ENCODE results near the gene ARFGAP3. TPM values are rescaled to one million over a fixed set of nuclear protein-coding genes. Genes with fewer than 3 reads are reported as not detected.

ARFGAP3 gene
- total RNA-seq, 1 donor from 2014 or later: 53.7 TPM

GRCh38 chr22:42799461-42800405 is 57.3 kb downstream of the ARFGAP3 start:
- no peak for ATAC-seq
- intact Hi-C loops (cut with DNase I): no loop called here
- no peak overlapping the region for H3K27ac ChIP-seq
- TF ChIP-seq, protein P1, sequence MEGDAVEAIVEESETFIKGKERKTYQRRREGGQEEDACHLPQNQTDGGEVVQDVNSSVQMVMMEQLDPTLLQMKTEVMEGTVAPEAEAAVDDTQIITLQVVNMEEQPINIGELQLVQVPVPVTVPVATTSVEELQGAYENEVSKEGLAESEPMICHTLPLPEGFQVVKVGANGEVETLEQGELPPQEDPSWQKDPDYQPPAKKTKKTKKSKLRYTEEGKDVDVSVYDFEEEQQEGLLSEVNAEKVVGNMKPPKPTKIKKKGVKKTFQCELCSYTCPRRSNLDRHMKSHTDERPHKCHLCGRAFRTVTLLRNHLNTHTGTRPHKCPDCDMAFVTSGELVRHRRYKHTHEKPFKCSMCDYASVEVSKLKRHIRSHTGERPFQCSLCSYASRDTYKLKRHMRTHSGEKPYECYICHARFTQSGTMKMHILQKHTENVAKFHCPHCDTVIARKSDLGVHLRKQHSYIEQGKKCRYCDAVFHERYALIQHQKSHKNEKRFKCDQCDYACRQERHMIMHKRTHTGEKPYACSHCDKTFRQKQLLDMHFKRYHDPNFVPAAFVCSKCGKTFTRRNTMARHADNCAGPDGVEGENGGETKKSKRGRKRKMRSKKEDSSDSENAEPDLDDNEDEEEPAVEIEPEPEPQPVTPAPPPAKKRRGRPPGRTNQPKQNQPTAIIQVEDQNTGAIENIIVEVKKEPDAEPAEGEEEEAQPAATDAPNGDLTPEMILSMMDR (IDR thresholded peaks at IDR 0.05): no peak
- no peak for DNase-seq
- no peaks in the 10 kb centered on the region for H3K9me3 ChIP-seq
- H3K27me3 ChIP-seq: no peaks in the 10 kb centered on the region
- no peak overlapping the region for H3K4me3 ChIP-seq
- H3K36me3 ChIP-seq: peaks cover 68% of the 10 kb centered on the region
- H3K4me1 ChIP-seq: peaks cover 18% of the 10 kb centered on the region

DNA sequence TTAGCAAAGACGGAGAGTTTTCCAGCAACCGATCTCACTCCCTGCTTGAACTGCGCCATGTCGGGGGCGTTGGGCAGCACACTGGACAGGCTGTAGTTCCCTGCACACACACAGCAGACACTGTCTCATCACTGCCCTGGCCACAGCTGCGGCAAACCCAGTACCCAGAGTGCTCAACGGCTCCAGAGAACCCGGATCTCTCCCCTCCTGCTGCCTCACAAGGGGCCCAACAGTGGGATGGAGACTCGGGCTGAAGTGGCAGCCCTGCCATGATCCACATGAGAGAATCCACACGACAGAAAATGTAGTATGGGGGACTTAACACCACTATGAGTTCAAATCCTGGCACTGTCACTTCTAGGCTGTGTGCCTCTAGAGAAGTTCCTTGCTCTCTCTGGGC is 58.0 kb downstream of the ARFGAP3 start:
- TF ChIP-seq, protein P1 (IDR thresholded peaks at IDR 0.05): no peak
- intact Hi-C loops (cut with DNase I): no loop called here

DNA sequence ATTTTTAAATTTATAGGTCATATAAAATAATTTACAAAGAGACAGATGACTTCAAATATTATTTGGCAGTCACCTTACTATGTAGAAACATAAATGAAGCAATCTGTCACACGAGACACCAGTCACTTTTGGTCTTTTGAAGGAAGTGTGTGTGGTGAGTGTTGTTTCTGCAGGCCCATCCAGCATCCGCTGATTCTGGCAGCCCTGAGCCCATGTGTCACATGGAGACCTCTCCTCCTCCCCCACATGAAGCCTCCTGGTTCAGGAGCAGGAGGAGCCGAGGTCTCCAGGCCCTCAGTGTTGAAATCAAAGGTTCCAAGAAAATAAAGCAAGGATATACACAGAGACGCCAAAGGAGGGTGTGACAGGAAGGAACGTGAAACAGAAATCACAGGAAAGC is 60.1 kb downstream of the ARFGAP3 start:
- Histone ChIP-seq H3K4me3 (no peak overlapping the region), H3K27me3 (no peaks in the 10 kb centered on the region), H3K4me1 (peaks cover 4% of the 10 kb centered on the region), H3K36me3 (peaks cover 45% of the 10 kb centered on the region), H3K27ac (no peak overlapping the region), H3K9me3 (no peaks in the 10 kb centered on the region)
- TF ChIP-seq, protein P1 (IDR thresholded peaks at IDR 0.05): no peak
- intact Hi-C loops (cut with DNase I): no loop called here
- ATAC-seq: peak; percentile 26
- no peak for DNase-seq

More for the DNA sequence above, 58.0 kb downstream of the ARFGAP3 start:
- no peak for ATAC-seq
- Histone ChIP-seq H3K9me3 (no peaks in the 10 kb centered on the region), H3K27ac (no peak overlapping the region), H3K4me3 (no peak overlapping the region), H3K27me3 (no peaks in the 10 kb centered on the region), H3K4me1 (peaks cover 12% of the 10 kb centered on the region), H3K36me3 (peaks cover 62% of the 10 kb centered on the region)
- no peak for DNase-seq

DNA sequence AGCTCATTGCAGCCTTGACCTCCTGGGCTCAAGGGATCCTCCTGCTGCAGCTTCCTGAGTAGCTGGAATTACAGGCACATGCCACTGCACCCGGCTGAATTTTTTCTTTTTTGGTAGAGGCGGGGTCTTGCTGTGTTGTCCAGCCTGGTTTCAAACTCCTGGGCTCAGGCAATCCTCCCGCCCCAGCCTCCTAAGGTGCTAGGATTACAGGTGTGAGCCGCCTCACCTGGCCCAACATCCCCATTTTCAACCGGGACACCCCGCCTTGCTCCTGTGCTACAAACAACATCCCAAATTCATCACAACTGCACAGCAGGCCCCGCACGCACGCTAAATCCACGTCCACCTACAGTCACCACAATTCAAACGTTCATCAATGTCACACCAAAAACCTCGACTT is 61.0 kb downstream of the ARFGAP3 start:
- ATAC-seq: no peak
- peak; percentile 40 for DNase-seq
- peaks cover 7% of the 10 kb centered on the region for H3K4me1 ChIP-seq
- no peak overlapping the region for H3K4me3 ChIP-seq
- TF ChIP-seq, protein P1 (IDR thresholded peaks at IDR 0.05): no peak
- peaks cover 42% of the 10 kb centered on the region for H3K36me3 ChIP-seq
- no peaks in the 10 kb centered on the region for H3K9me3 ChIP-seq
- no peak overlapping the region for H3K27ac ChIP-seq
- intact Hi-C loops (cut with DNase I): no loop called here
- H3K27me3 ChIP-seq: no peaks in the 10 kb centered on the region

- TF ChIP-seq, protein P1 (IDR thresholded peaks at IDR 0.05): peak; percentile 8
- H3K4me1 ChIP-seq: peaks cover 7% of the 10 kb centered on the region
- no peak overlapping the region for H3K4me3 ChIP-seq
- H3K9me3 ChIP-seq: no peaks in the 10 kb centered on the region
- H3K27me3 ChIP-seq: no peaks in the 10 kb centered on the region
- no peak overlapping the region for H3K27ac ChIP-seq
- H3K36me3 ChIP-seq: peaks cover 36% of the 10 kb centered on the region
- intact Hi-C loops (cut with DNase I): no loop called here
- peak; percentile 59 for DNase-seq
- peak; percentile 17 for ATAC-seq
Observed at GRCh38 chr22:42794551-42795510, 62.2 kb downstream of the ARFGAP3 start.
